Adrenal gland (tissue), 5 donors: ENCODE data around the gene TMED4.

Experiments
- POLR2A ChIP-seq, 2 donors: fragments of 450-650 bp; IDR thresholded peaks; one replicate each; pipeline ENCODE4 v1.6.1; 2017; ENCODE audit warnings: antibody characterized with exemption in 2 of 2, mild to moderate bottlenecking in 2 of 2, moderate library complexity in 1 of 2
- TF ChIP-seq, protein P1 (sequence below), 6 experiments: fragments of 450-650 bp in 4 of 6; fragments of 200-600 bp in 2 of 6; sonication (generic) in 1 of 6; IDR thresholded peaks; 1 replicate in 5 of 6; 2 replicates in 1 of 6; pipeline versions ENCODE4 v1.5.1 to v1.8.0; 2016 to 2021; ENCODE audit warnings: antibody characterized with exemption in 6 of 6, mild to moderate bottlenecking in 2 of 6, moderate library complexity in 1 of 6
- donor health status: DM: no; HTN: no; CAD: no.

DNA sequence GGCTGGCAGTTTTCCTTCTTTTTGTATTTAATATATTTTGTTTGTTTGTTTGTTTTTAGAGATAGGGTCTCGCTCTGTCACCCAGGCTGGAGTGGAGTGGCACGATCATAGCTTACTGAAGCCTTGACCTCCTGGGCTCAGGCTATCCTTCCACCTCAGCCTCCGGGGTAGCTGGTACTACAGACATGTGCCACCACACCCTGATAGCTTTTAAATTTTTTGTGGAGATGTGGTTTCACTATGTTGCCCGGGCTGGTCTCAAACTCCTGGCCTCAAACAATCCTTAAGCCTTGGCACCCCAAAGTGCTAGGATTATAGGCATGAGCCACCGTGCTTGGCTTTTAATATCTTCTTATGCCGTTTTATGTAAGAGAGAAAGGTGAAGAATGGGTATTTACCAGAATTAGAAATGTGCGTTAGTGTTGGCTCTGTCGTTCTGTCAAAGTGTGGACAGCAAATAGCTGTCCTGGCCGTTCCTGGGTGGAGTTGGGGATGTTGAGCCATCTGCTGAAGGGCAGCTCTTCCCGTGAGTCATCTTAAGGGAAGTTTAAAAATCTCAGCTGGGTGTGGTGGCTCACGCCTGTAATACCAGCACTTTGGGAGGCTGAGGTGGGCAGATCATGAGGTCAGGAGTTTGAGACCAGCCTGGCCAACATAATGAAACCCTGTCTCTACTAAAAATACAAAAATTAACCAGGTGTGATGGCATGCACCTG lies 39.2 kb upstream of the TMED4 start:
- TF ChIP-seq, protein P1, sequence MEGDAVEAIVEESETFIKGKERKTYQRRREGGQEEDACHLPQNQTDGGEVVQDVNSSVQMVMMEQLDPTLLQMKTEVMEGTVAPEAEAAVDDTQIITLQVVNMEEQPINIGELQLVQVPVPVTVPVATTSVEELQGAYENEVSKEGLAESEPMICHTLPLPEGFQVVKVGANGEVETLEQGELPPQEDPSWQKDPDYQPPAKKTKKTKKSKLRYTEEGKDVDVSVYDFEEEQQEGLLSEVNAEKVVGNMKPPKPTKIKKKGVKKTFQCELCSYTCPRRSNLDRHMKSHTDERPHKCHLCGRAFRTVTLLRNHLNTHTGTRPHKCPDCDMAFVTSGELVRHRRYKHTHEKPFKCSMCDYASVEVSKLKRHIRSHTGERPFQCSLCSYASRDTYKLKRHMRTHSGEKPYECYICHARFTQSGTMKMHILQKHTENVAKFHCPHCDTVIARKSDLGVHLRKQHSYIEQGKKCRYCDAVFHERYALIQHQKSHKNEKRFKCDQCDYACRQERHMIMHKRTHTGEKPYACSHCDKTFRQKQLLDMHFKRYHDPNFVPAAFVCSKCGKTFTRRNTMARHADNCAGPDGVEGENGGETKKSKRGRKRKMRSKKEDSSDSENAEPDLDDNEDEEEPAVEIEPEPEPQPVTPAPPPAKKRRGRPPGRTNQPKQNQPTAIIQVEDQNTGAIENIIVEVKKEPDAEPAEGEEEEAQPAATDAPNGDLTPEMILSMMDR (IDR thresholded peaks at IDR 0.05): no peak
- TF ChIP-seq POLR2A (IDR thresholded peaks at IDR 0.05): no peak
